Karpas-422 (cell line): ENCODE results near the gene ZNF140. TPM values are rescaled to one million over a fixed set of nuclear protein-coding genes. Genes with fewer than 3 reads are reported as not detected.
A peak's percentile ranks its signal among the peaks of the same experiment; 100 is the strongest.

Experiments
- DNase-seq: peaks from one replicate; pipeline ENCODE4 v3.0.0-alpha.2; 2015
- H2AFZ ChIP-seq: fragments of 200-600 bp; sonication (generic); 2 replicates; pipeline ENCODE4 v1.6.1; 2014; ENCODE audit warnings: antibody characterized with exemption, low read length, mixed read lengths
- H3K27ac ChIP-seq: fragments of 200-600 bp; sonication (generic); 2 replicates; pipeline ENCODE4 v1.5.1; 2014; ENCODE audit warnings: mild to moderate bottlenecking, low read length, moderate library complexity
- H3K27me3 ChIP-seq: fragments of 200-600 bp; sonication (generic); 2 replicates; pipeline ENCODE4 v1.6.1; 2014; ENCODE audit warnings: low read length, mixed read lengths
- H3K36me3 ChIP-seq: fragments of 200-600 bp; sonication (generic); 2 replicates; pipeline ENCODE4 v1.6.1; 2014; ENCODE audit warnings: low read length, mixed read lengths; ENCODE audit not compliant: insufficient read depth
- H3K4me1 ChIP-seq: fragments of 200-600 bp; sonication (generic); 2 replicates; pipeline ENCODE4 v1.6.1; 2014; ENCODE audit warnings: mild to moderate bottlenecking, low read length, mixed read lengths
- H3K4me2 ChIP-seq: fragments of 200-600 bp; sonication (generic); 2 replicates; pipeline ENCODE4 v1.6.1; 2014; ENCODE audit warnings: low read length, low read depth, mild to moderate bottlenecking; ENCODE audit not compliant: poor library complexity, severe bottlenecking
- H3K4me3 ChIP-seq: fragments of 200-600 bp; sonication (generic); 2 replicates; pipeline ENCODE4 v1.5.1; 2014; ENCODE audit warnings: mild to moderate bottlenecking, antibody characterized with exemption, low read length, mixed read lengths
- H3K79me2 ChIP-seq: fragments of 200-600 bp; sonication (generic); 2 replicates; pipeline ENCODE4 v1.6.1; 2014; ENCODE audit warnings: mild to moderate bottlenecking, low read length, mixed read lengths
- H3K9ac ChIP-seq: fragments of 200-600 bp; sonication (generic); 2 replicates; pipeline ENCODE4 v1.6.0; 2014; ENCODE audit warnings: low read length
- H3K9me2 ChIP-seq: fragments of 200-600 bp; sonication (generic), shearing (Covaris generic); replicated peaks from 2 replicates; pipeline ENCODE4 v1.6.0; 2014; ENCODE audit warnings: mild to moderate bottlenecking, low read length, moderate library complexity; ENCODE audit not compliant: insufficient read depth
- H3K9me3 ChIP-seq: fragments of 300-700, 200-600 bp; sonication (generic); 2 replicates; pipeline ENCODE4 v1.6.1; 2014; ENCODE audit warnings: low read length, mixed read lengths
- H4K20me1 ChIP-seq: fragments of 200-600 bp; sonication (generic); 2 replicates; pipeline ENCODE4 v1.6.1; 2014; ENCODE audit warnings: mild to moderate bottlenecking, antibody characterized with exemption, low read length, low read depth; ENCODE audit not compliant: insufficient read depth
- total RNA-seq: library from RNA; depleted of rRNA; stranded (reverse); fragments of >200 nt; shearing (Covaris generic); gene quantifications from 2 replicates; pipeline ENCODE4 v1.2.3, GENCODE V29; 2014; ENCODE audit warnings: low replicate concordance

ZNF140 gene
- total RNA-seq, 1 experiment from 2014 or later, result 29.0 TPM

- Histone ChIP-seq H3K4me1 (no peaks in the 10 kb centered on the region), H3K4me3 (no peak overlapping the region), H3K27ac (no peak overlapping the region), H3K9me2 (no peaks in the 10 kb centered on the region), H3K9ac (no peak overlapping the region), H2AFZ (no peak overlapping the region), H3K36me3 (peaks cover 58% of the 10 kb centered on the region), H3K9me3 (peaks cover 77% of the 10 kb centered on the region), H4K20me1 (no peaks in the 10 kb centered on the region), H3K4me2 (no peak overlapping the region), H3K79me2 (0 out of 2 replicates have a peak, but pooled peaks cover 5% of the 10 kb centered on the region), H3K27me3 (no peaks in the 10 kb centered on the region)
- DNase-seq, result no peak
Measured at GRCh38 chr12:133108150-133108549, 27.4 kb downstream of the ZNF140 start.

- Histone ChIP-seq H4K20me1 (no peaks in the 10 kb centered on the region), H3K9me2 (no peaks in the 10 kb centered on the region), H3K9me3 (peaks cover 73% of the 10 kb centered on the region), H3K4me1 (no peaks in the 10 kb centered on the region), H2AFZ (no peak overlapping the region), H3K79me2 (peaks cover 49% of the 10 kb centered on the region), H3K4me2 (no peak overlapping the region), H3K9ac (no peak overlapping the region), H3K36me3 (peaks cover 67% of the 10 kb centered on the region), H3K27ac (no peak overlapping the region), H3K27me3 (no peaks in the 10 kb centered on the region), H3K4me3 (no peak overlapping the region)
- no peak for DNase-seq
Measured at GRCh38 chr12:133120385-133121191, 39.9 kb downstream of the ZNF140 start.

GRCh38 chr12:133124674-133125073, 44.0 kb downstream of the ZNF140 start:
- Histone ChIP-seq H3K36me3 (peaks cover 74% of the 10 kb centered on the region), H3K4me2 (no peak overlapping the region), H3K27me3 (no peaks in the 10 kb centered on the region), H3K4me3 (no peak overlapping the region), H3K4me1 (no peaks in the 10 kb centered on the region), H3K9ac (no peak overlapping the region), H2AFZ (no peak overlapping the region), H3K79me2 (peaks cover 73% of the 10 kb centered on the region), H4K20me1 (no peaks in the 10 kb centered on the region), H3K27ac (no peak overlapping the region), H3K9me2 (no peaks in the 10 kb centered on the region), H3K9me3 (peaks cover 69% of the 10 kb centered on the region)
- DNase-seq, result no peak

GRCh38 chr12:133129368-133130037, 48.8 kb downstream of the ZNF140 start:
- Histone ChIP-seq H3K79me2 (peaks cover 65% of the 10 kb centered on the region), H2AFZ (peak overlapping the region; percentile 87), H3K4me2 (peak overlapping the region; percentile 86), H3K9me2 (no peaks in the 10 kb centered on the region), H4K20me1 (no peaks in the 10 kb centered on the region), H3K27ac (peak overlapping the region; percentile 57), H3K27me3 (no peaks in the 10 kb centered on the region), H3K9ac (peak overlapping the region; percentile 83), H3K36me3 (peaks cover 60% of the 10 kb centered on the region), H3K4me1 (peaks cover 8% of the 10 kb centered on the region; the same call in 1 of the 2 replicates), H3K4me3 (peak overlapping the region; percentile 83), H3K9me3 (peaks cover 52% of the 10 kb centered on the region)
- DNase-seq, result no peak

GRCh38 chr12:133130038-133130807, 49.5 kb downstream of the ZNF140 start, which contains the start of the genes ZNF10 and ZNF891:
TSS of gene ZNF10 (plus strand) at chr12:133130627. CDS start at chr12:133144493, 13,866 bp downstream.
TSS of gene ZNF891 (minus strand) at chr12:133130274. CDS start at chr12:133121918, 8,356 bp downstream.
- no peaks in the 10 kb centered on the region for H3K9me2 ChIP-seq
- DNase-seq, result peak; percentile 99
- peak within 1 kb of the TSS; percentile 81 for H3K27ac ChIP-seq
- peaks cover 8% of the 10 kb centered on the region; the same call in 1 of the 2 replicates for H3K4me1 ChIP-seq
- peak within 1 kb of the TSS; percentile 86 for H3K4me2 ChIP-seq
- no peaks in the 10 kb centered on the region for H4K20me1 ChIP-seq
- H3K36me3 ChIP-seq, result peaks cover 66% of the 10 kb centered on the region
- no peaks in the 10 kb centered on the region for H3K27me3 ChIP-seq
- peak within 1 kb of the TSS; percentile 83 for H3K9ac ChIP-seq
- H2AFZ ChIP-seq, result peak within 1 kb of the TSS; percentile 93
- peak within 1 kb of the TSS; percentile 83 for H3K4me3 ChIP-seq
- H3K9me3 ChIP-seq, result peaks cover 53% of the 10 kb centered on the region
- peaks cover 59% of the 10 kb centered on the region for H3K79me2 ChIP-seq

GRCh38 chr12:133130808-133131128, 50.0 kb downstream of the ZNF140 start:
- H3K4me2 ChIP-seq, result peak overlapping the region; percentile 86
- peaks cover 53% of the 10 kb centered on the region for H3K79me2 ChIP-seq
- peak overlapping the region; percentile 93 for H2AFZ ChIP-seq
- H3K27me3 ChIP-seq, result no peaks in the 10 kb centered on the region
- peaks cover 50% of the 10 kb centered on the region for H3K9me3 ChIP-seq
- no peaks in the 10 kb centered on the region for H4K20me1 ChIP-seq
- H3K9ac ChIP-seq, result peak overlapping the region; percentile 83
- H3K27ac ChIP-seq, result peak overlapping the region; percentile 81
- peaks cover 8% of the 10 kb centered on the region; the same call in 1 of the 2 replicates for H3K4me1 ChIP-seq
- peak overlapping the region; percentile 83 for H3K4me3 ChIP-seq
- H3K36me3 ChIP-seq, result peaks cover 66% of the 10 kb centered on the region
- H3K9me2 ChIP-seq, result no peaks in the 10 kb centered on the region
- peak; percentile 65 for DNase-seq

GRCh38 chr12:133135747-133136146, 55.0 kb downstream of the ZNF140 start:
- Histone ChIP-seq H3K36me3 (peaks cover 91% of the 10 kb centered on the region), H3K9me3 (peaks cover 68% of the 10 kb centered on the region), H3K9me2 (no peaks in the 10 kb centered on the region), H4K20me1 (no peaks in the 10 kb centered on the region), H3K4me2 (no peak overlapping the region), H3K79me2 (peaks cover 45% of the 10 kb centered on the region), H2AFZ (no peak overlapping the region), H3K4me1 (peaks cover 6% of the 10 kb centered on the region; the same call in 1 of the 2 replicates), H3K27ac (no peak overlapping the region), H3K9ac (no peak overlapping the region), H3K27me3 (no peaks in the 10 kb centered on the region), H3K4me3 (no peak overlapping the region)
- no peak for DNase-seq
